H9 (cell line): ENCODE measurements around the gene ABCG1. TPM values are rescaled to one million over a fixed set of nuclear protein-coding genes. Genes with fewer than 3 reads are reported as not detected.

Experiments used
- DNase-seq: peaks from one replicate; pipeline ENCODE4 v3.0.0-alpha.2; 2017
- H2AFZ ChIP-seq: one replicate; pipeline ENCODE4 v1.6.1; 2013; ENCODE audit warnings: mild to moderate bottlenecking, low read length, control low read depth, moderate library complexity
- H2AK5ac ChIP-seq: 2 replicates; pipeline ENCODE4 v1.6.1; 2013; ENCODE audit warnings: low read length, control low read depth, mixed read lengths; ENCODE audit not compliant: insufficient read length
- H2BK120ac ChIP-seq: one replicate; pipeline ENCODE4 v1.6.1; 2013; ENCODE audit warnings: low read depth, mild to moderate bottlenecking, low read length, control low read depth, inconsistent platforms; ENCODE audit not compliant: poor library complexity, severe bottlenecking
- H2BK12ac ChIP-seq: 2 replicates; pipeline ENCODE4 v1.6.1; 2013; ENCODE audit warnings: low read length, control low read depth, mixed read lengths, low read depth; ENCODE audit not compliant: insufficient read length
- H2BK15ac ChIP-seq: 2 replicates; pipeline ENCODE4 v1.6.1; 2013; ENCODE audit warnings: low read depth, low read length, control low read depth
- H2BK20ac ChIP-seq: one replicate; pipeline ENCODE4 v1.6.1; 2013; ENCODE audit warnings: low read depth, mild to moderate bottlenecking, low read length, control low read depth, inconsistent platforms; ENCODE audit not compliant: poor library complexity, severe bottlenecking
- H2BK5ac ChIP-seq: 2 replicates; pipeline ENCODE4 v1.6.1; 2013; ENCODE audit warnings: low read length, control low read depth, mixed read lengths; ENCODE audit not compliant: insufficient read length
- H3K14ac ChIP-seq: 2 replicates; pipeline ENCODE4 v1.6.1; 2013; ENCODE audit warnings: low read length, control low read depth; ENCODE audit not compliant: insufficient read depth
- H3K18ac ChIP-seq: 2 replicates; pipeline ENCODE4 v1.6.1; 2013; ENCODE audit warnings: low read depth, mild to moderate bottlenecking, mixed read lengths, low read length, control low read depth; ENCODE audit not compliant: insufficient read length
- H3K23ac ChIP-seq: 2 replicates; pipeline ENCODE4 v1.6.1; 2013; ENCODE audit warnings: low read length, control low read depth, mixed read lengths, low read depth; ENCODE audit not compliant: insufficient read length
- H3K23me2 ChIP-seq: 2 replicates; pipeline ENCODE4 v1.6.1; 2013; ENCODE audit warnings: low read depth, mild to moderate bottlenecking, mixed read lengths, low read length, control low read depth; ENCODE audit not compliant: insufficient read length, poor library complexity, severe bottlenecking
- H3K27ac ChIP-seq: 2 replicates; pipeline ENCODE4 v1.5.1; 2013; ENCODE audit warnings: low read length, control low read depth, mixed read lengths, low read depth; ENCODE audit not compliant: insufficient read length
- H3K27me3 ChIP-seq: 2 replicates; pipeline ENCODE4 v1.6.1; 2013; ENCODE audit warnings: low read length, control low read depth, inconsistent platforms; ENCODE audit not compliant: insufficient read depth
- H3K4ac ChIP-seq: 2 replicates; pipeline ENCODE4 v1.6.1; 2013; ENCODE audit warnings: low read depth, mild to moderate bottlenecking, control low read depth, inconsistent platforms, low read length, moderate library complexity
- H3K4me1 ChIP-seq: 2 replicates; pipeline ENCODE4 v1.6.1; 2013; ENCODE audit warnings: low read length, control low read depth, inconsistent platforms; ENCODE audit not compliant: insufficient read depth
- H3K4me2 ChIP-seq: 2 replicates; pipeline ENCODE4 v1.6.1; 2013; ENCODE audit warnings: low read length, control low read depth, mixed read lengths; ENCODE audit not compliant: insufficient read length, insufficient read depth
- H3K56ac ChIP-seq: 2 replicates; pipeline ENCODE4 v1.6.1; 2013; ENCODE audit warnings: low read depth, mild to moderate bottlenecking, mixed read lengths, low read length, control low read depth; ENCODE audit not compliant: insufficient read length
- H3K79me1 ChIP-seq: 2 replicates; pipeline ENCODE4 v1.6.1; 2013; ENCODE audit warnings: low read depth, mild to moderate bottlenecking, moderate library complexity, low read length, control low read depth, inconsistent platforms; ENCODE audit not compliant: insufficient read depth, poor library complexity, severe bottlenecking
- H3K79me2 ChIP-seq: 2 replicates; pipeline ENCODE4 v1.6.1; 2013; ENCODE audit warnings: low read length, control low read depth, inconsistent platforms; ENCODE audit not compliant: insufficient read depth
- H3K9ac ChIP-seq: 2 replicates; pipeline ENCODE4 v1.6.1; 2013; ENCODE audit warnings: low read length, control low read depth, mixed read lengths; ENCODE audit not compliant: insufficient read length; ENCODE audit errors: extremely low read depth
- H3K9me3 ChIP-seq: one replicate; pipeline ENCODE4 v1.6.1; 2013; ENCODE audit warnings: low read depth, low read length, inconsistent platforms; ENCODE audit not compliant: control insufficient read depth
- H3T11ph ChIP-seq: one replicate; pipeline ENCODE4 v1.6.1; 2013; ENCODE audit warnings: mild to moderate bottlenecking, low read length, control low read depth, inconsistent platforms
- H4K20me1 ChIP-seq: one replicate; pipeline ENCODE4 v1.6.1; 2013; ENCODE audit not compliant: control insufficient read depth, insufficient read length, insufficient read depth
- H4K5ac ChIP-seq: 2 replicates; pipeline ENCODE4 v1.6.1; 2013; ENCODE audit warnings: low read depth, mild to moderate bottlenecking, mixed read lengths, low read length, control low read depth; ENCODE audit not compliant: insufficient read length
- H4K8ac ChIP-seq: replicated peaks from 2 replicates; pipeline ENCODE4 v1.6.1; 2013; ENCODE audit warnings: low read length, control low read depth, mixed read lengths, low read depth; ENCODE audit not compliant: insufficient read length
- H4K91ac ChIP-seq: 2 replicates; pipeline ENCODE4 v1.6.1; 2013; ENCODE audit warnings: low read depth, mild to moderate bottlenecking, moderate library complexity, mixed read lengths, low read length, control low read depth; ENCODE audit not compliant: insufficient read length
- H3K27ac Mint-ChIP-seq, 3 experiments: 2 replicates in 2 of 3; 3 replicates in 1 of 3; pipeline ENCODE4 v1.8.0; 2020 to 2021; ENCODE audit warnings: mixed read lengths in 3 of 3, mild to moderate bottlenecking in 1 of 3, moderate library complexity in 1 of 3
- H3K27me3 Mint-ChIP-seq: 2 replicates; pipeline ENCODE4 v1.8.0; 2021; ENCODE audit warnings: low read depth, mild to moderate bottlenecking, moderate library complexity, mixed read lengths
- H3K36me3 Mint-ChIP-seq, 3 experiments: 2 replicates in 2 of 3; 3 replicates in 1 of 3; pipeline ENCODE4 v1.8.0; 2020 to 2021; ENCODE audit warnings: low read depth in 3 of 3, mixed read lengths in 3 of 3; ENCODE audit not compliant: insufficient read depth in 1 of 3
- H3K4me1 Mint-ChIP-seq, 2 experiments: 2 replicates each; pipeline ENCODE4 v1.8.0; 2020; ENCODE audit warnings: mixed read lengths in 2 of 2
- H3K4me3 Mint-ChIP-seq, 2 experiments: 2 replicates in 1 of 2; 3 replicates in 1 of 2; pipeline ENCODE4 v1.8.0; 2020 to 2021; ENCODE audit warnings: mild to moderate bottlenecking in 2 of 2, mixed read lengths in 2 of 2, moderate library complexity in 1 of 2
- H3K9me3 Mint-ChIP-seq, 2 experiments: 2 replicates in 1 of 2; 3 replicates in 1 of 2; pipeline ENCODE4 v1.8.0; 2020; ENCODE audit warnings: mild to moderate bottlenecking in 2 of 2, mixed read lengths in 2 of 2, moderate library complexity in 1 of 2
- WGBS: extraction: QIAGEN DNeasy Blood & Tissue Kit; methylation state at CpG from one replicate; pipeline ENCODE4 v1.1.7; 2013; ENCODE audit warnings: missing lambda C conversion rate, low lambda C conversion rate, mixed read lengths; ENCODE audit not compliant: insufficient read length; ENCODE audit errors: extremely low coverage; 5-methylcytosine and 5-hydroxymethylcytosine counted together
- total RNA-seq: library from RNA; stranded (reverse); gene quantifications from 2 replicates; pipeline ENCODE4 v1.2.1, GENCODE V29; 2021
- TF ChIP-seq, protein P1 (sequence below): fragments of 200-600 bp; sonication (generic); conservative IDR thresholded peaks from 3 replicates; pipeline ENCODE4 v1.8.0; 2021; ENCODE audit warnings: antibody characterized with exemption, mild to moderate bottlenecking

ABCG1 gene
- total RNA-seq, 1 experiment from 2014 or later = 0.83 TPM

DNA sequence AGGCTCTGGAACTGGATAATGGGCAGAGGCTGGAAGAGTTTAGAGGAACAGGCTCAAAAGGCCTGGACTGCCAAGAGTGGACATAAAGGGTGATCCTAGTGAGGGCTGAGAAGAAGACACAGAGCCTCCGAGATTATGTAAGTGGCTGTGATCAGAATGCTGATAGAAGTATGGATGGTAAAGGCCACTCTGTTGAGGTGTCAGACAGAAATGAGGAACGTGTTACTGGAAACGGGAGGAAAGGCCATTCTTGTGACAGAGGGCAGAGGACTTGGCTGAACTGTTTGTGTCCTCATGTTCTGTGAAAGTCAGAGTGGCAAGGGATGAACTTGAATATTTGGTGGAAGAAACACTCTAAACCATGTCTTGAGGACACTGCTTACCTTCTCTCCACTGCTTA is 6.7 kb upstream of the ABCG1 start:
- WGBS = no CpG with 5 or more reads among the region's 3 CpGs
- Histone ChIP-seq H3K56ac (no peak overlapping the region), H3K23me2 (no peaks in the 10 kb centered on the region), H3K9me3 (no peaks in the 10 kb centered on the region), H3K4me2 (no peak overlapping the region), H3K18ac (no peak overlapping the region), H4K8ac (no peak overlapping the region), H2BK120ac (no peak overlapping the region), H4K91ac (no peak overlapping the region), H3T11ph (no peak overlapping the region), H3K79me1 (no peaks in the 10 kb centered on the region), H3K27me3 (no peaks in the 10 kb centered on the region), H3K4ac (no peak overlapping the region), H2BK5ac (no peak overlapping the region), H4K20me1 (no peaks in the 10 kb centered on the region), H2BK12ac (no peak overlapping the region), H3K9ac (no peak overlapping the region), H2BK15ac (no peak overlapping the region), H3K14ac (no peak overlapping the region), H3K4me1 (no peaks in the 10 kb centered on the region), H2AK5ac (no peak overlapping the region), H3K23ac (no peak overlapping the region), H2AFZ (no peak overlapping the region), H4K5ac (no peak overlapping the region), H3K79me2 (no peaks in the 10 kb centered on the region), H3K27ac (no peak overlapping the region), H2BK20ac (no peak overlapping the region)
- Mint-ChIP-seq H3K27me3 (peaks cover 60% of the 10 kb centered on the region), H3K4me3 (no peak overlapping the region), H3K4me1 (peaks cover 12 to 22% of the 10 kb centered on the region in 2 experiments), H3K27ac (no peak overlapping the region), H3K9me3 (peaks cover 14 to 22% of the 10 kb centered on the region in 2 experiments), H3K36me3 (peaks cover 2 to 5% (median 2%) of the 10 kb centered on the region in 3 experiments; a peak in 5 of 7 replicates)
- TF ChIP-seq, protein P1, sequence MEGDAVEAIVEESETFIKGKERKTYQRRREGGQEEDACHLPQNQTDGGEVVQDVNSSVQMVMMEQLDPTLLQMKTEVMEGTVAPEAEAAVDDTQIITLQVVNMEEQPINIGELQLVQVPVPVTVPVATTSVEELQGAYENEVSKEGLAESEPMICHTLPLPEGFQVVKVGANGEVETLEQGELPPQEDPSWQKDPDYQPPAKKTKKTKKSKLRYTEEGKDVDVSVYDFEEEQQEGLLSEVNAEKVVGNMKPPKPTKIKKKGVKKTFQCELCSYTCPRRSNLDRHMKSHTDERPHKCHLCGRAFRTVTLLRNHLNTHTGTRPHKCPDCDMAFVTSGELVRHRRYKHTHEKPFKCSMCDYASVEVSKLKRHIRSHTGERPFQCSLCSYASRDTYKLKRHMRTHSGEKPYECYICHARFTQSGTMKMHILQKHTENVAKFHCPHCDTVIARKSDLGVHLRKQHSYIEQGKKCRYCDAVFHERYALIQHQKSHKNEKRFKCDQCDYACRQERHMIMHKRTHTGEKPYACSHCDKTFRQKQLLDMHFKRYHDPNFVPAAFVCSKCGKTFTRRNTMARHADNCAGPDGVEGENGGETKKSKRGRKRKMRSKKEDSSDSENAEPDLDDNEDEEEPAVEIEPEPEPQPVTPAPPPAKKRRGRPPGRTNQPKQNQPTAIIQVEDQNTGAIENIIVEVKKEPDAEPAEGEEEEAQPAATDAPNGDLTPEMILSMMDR = no peak
- DNase-seq = no peak
